Diencephalon (tissue), 1 donor: ENCODE measurements around the gene CDH4. TPM values are rescaled to one million over a fixed set of nuclear protein-coding genes. Genes with fewer than 3 reads are reported as not detected.

ENCODE experiments used
- total RNA-seq: library from RNA; depleted of rRNA; stranded (reverse); fragments of >200 nt; gene quantifications from one replicate; pipeline ENCODE4 v1.2.3, GENCODE V29; 2014

CDH4 gene
- total RNA-seq = 21.9 TPM

DNA sequence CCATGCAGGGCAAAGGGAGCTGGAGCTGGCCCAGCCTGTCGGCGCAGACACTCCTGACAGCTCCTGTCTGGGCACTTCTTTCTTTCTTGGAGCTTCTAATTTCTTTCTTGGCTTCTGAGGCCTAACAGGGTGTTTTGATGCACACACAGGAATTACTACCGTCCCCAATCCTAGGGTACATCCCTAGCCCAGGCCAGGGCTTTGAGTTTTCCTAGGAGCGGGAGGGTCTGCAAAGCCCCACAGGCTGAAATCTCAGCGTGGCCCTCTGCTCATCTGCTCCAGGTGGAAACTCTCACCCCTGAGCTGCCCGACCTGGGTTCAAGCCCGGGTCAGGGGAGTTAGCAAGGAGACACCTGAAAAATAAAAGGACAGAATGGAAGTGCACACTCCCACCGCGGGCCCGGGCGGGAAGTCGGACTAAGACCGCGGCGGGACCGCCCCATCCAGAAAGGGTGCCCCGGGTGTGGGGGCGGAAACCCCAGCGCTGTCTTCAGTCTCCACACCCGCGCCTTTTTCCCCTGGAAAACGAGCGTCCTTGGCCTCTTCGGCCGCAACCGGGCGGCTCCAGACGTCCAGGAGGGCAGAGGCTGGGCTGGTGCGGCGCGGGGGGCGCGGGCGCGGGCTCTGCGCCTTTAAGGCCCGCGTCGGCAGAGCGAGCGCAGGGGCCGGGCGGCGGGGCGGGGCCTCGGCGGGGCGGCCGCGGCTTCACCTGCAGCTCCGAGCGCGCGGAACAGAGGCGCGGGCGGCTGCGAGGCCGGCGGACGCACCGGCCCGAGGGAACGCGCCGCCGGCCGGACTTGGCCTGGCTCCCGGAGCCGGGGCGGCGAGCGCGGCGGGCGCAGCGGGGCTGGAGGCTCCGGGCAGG is at the start of gene CDH4:
TSS of gene CDH4 (plus strand) at position 733 of the 865 bp plus-strand sequence.

